ENCODE results near the gene CAAP1.

DNA sequence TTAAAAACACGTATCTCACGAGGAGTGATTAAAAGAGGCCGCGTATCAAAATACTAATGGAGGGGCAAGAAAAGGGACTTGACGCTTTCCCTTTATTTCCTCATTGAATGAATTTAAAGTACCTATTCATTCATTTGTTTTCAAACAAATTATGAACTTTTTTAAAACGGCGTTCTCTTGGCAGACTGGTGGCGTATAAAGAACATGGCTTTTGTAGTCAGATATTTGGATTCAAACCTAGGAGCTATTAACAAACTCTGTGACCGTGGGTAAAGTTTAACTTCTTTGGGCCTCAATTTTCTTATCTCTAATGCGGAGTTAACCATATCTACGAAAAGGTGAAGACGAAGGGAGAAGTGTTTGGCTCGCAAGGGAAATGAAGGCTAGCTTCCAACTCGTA, 876 bp downstream of the CAAP1 start:
- no peak for TF ChIP-seq GABPA (IDR thresholded peaks at IDR 0.05 in 1 of 2, conservative IDR thresholded peaks at IDR 0.05 in 1 of 2)
- TF ChIP-seq, protein P1, sequence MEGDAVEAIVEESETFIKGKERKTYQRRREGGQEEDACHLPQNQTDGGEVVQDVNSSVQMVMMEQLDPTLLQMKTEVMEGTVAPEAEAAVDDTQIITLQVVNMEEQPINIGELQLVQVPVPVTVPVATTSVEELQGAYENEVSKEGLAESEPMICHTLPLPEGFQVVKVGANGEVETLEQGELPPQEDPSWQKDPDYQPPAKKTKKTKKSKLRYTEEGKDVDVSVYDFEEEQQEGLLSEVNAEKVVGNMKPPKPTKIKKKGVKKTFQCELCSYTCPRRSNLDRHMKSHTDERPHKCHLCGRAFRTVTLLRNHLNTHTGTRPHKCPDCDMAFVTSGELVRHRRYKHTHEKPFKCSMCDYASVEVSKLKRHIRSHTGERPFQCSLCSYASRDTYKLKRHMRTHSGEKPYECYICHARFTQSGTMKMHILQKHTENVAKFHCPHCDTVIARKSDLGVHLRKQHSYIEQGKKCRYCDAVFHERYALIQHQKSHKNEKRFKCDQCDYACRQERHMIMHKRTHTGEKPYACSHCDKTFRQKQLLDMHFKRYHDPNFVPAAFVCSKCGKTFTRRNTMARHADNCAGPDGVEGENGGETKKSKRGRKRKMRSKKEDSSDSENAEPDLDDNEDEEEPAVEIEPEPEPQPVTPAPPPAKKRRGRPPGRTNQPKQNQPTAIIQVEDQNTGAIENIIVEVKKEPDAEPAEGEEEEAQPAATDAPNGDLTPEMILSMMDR (IDR thresholded peaks at IDR 0.05; ENCODE audit: low read depth, low read length, missing input control) = peak; percentile 5
- no peak for TF ChIP-seq SP1 (IDR thresholded peaks at IDR 0.05)
- no peak for TF ChIP-seq RAD21 (IDR thresholded peaks at IDR 0.05)
- TF ChIP-seq NR2F2 (IDR thresholded peaks at IDR 0.05) = no peak
- TF ChIP-seq, protein P2, sequence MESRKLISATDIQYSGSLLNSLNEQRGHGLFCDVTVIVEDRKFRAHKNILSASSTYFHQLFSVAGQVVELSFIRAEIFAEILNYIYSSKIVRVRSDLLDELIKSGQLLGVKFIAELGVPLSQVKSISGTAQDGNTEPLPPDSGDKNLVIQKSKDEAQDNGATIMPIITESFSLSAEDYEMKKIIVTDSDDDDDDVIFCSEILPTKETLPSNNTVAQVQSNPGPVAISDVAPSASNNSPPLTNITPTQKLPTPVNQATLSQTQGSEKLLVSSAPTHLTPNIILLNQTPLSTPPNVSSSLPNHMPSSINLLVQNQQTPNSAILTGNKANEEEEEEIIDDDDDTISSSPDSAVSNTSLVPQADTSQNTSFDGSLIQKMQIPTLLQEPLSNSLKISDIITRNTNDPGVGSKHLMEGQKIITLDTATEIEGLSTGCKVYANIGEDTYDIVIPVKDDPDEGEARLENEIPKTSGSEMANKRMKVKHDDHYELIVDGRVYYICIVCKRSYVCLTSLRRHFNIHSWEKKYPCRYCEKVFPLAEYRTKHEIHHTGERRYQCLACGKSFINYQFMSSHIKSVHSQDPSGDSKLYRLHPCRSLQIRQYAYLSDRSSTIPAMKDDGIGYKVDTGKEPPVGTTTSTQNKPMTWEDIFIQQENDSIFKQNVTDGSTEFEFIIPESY (IDR thresholded peaks at IDR 0.05) = no peak
- TF ChIP-seq, protein P3, sequence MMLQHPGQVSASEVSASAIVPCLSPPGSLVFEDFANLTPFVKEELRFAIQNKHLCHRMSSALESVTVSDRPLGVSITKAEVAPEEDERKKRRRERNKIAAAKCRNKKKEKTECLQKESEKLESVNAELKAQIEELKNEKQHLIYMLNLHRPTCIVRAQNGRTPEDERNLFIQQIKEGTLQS (IDR thresholded peaks at IDR 0.05) = no peak
- TF ChIP-seq, protein P4, sequence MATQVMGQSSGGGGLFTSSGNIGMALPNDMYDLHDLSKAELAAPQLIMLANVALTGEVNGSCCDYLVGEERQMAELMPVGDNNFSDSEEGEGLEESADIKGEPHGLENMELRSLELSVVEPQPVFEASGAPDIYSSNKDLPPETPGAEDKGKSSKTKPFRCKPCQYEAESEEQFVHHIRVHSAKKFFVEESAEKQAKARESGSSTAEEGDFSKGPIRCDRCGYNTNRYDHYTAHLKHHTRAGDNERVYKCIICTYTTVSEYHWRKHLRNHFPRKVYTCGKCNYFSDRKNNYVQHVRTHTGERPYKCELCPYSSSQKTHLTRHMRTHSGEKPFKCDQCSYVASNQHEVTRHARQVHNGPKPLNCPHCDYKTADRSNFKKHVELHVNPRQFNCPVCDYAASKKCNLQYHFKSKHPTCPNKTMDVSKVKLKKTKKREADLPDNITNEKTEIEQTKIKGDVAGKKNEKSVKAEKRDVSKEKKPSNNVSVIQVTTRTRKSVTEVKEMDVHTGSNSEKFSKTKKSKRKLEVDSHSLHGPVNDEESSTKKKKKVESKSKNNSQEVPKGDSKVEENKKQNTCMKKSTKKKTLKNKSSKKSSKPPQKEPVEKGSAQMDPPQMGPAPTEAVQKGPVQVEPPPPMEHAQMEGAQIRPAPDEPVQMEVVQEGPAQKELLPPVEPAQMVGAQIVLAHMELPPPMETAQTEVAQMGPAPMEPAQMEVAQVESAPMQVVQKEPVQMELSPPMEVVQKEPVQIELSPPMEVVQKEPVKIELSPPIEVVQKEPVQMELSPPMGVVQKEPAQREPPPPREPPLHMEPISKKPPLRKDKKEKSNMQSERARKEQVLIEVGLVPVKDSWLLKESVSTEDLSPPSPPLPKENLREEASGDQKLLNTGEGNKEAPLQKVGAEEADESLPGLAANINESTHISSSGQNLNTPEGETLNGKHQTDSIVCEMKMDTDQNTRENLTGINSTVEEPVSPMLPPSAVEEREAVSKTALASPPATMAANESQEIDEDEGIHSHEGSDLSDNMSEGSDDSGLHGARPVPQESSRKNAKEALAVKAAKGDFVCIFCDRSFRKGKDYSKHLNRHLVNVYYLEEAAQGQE (IDR thresholded peaks at IDR 0.05) = no peak
- TF ChIP-seq FOXA1 (IDR thresholded peaks at IDR 0.05) = no peak
- no peak for TF ChIP-seq YY1 (IDR thresholded peaks at IDR 0.05)

Measured in liver (tissue), 3 donors.